Activated CD8-positive, alpha-beta T cell treated with anti-CD3 and anti-CD28 coated beads for 36 hours (primary cell): ENCODE results near the gene CDC25B. TPM values are rescaled to one million over a fixed set of nuclear protein-coding genes. Genes with fewer than 3 reads are reported as not detected.

Source experiments
- ATAC-seq: fragments of 200-7000 bp; cut with Tn5 transposase; one replicate; pipeline ENCODE4 v1.10.0; 2021; ENCODE audit warnings: mild to moderate bottlenecking, moderate library complexity
- CTCF ChIA-PET: fragments of 350-600 bp; sonication (Branson Sonifier 250); formaldehyde crosslinking; loops from one replicate; lab custom pipeline; 2021; ENCODE audit warnings: antibody characterized with exemption; lab: Charles Lee
- POLR2A ChIA-PET: fragments of 350-600 bp; sonication (Branson Sonifier 250); formaldehyde crosslinking; loops from one replicate; lab custom pipeline; 2021; ENCODE audit warnings: antibody characterized with exemption; lab: Charles Lee
- DNase-seq: peaks from one replicate; pipeline ENCODE4 v3.0.0-alpha.2; 2020
- H3K27ac Mint-ChIP-seq: one replicate; pipeline ENCODE4 v1.8.0; 2021; ENCODE audit warnings: mild to moderate bottlenecking, mixed read lengths
- H3K27me3 Mint-ChIP-seq: one replicate; pipeline ENCODE4 v1.8.0; 2021; ENCODE audit warnings: mixed read lengths
- H3K36me3 Mint-ChIP-seq: one replicate; pipeline ENCODE4 v1.8.0; 2021; ENCODE audit warnings: low read depth, mixed read lengths
- H3K4me1 Mint-ChIP-seq: one replicate; pipeline ENCODE4 v1.8.0; 2021; ENCODE audit warnings: low read depth, mixed read lengths
- H3K4me3 Mint-ChIP-seq: one replicate; pipeline ENCODE4 v1.8.0; 2021; ENCODE audit warnings: mild to moderate bottlenecking, moderate library complexity, mixed read lengths
- H3K9me3 Mint-ChIP-seq: one replicate; pipeline ENCODE4 v1.8.0; 2021; ENCODE audit warnings: mixed read lengths
- intact Hi-C: fragments of 100-400 bp; cut with micrococcal nuclease; formaldehyde crosslinking; loops from one replicate; pipeline ENCODE4 v1.10.0; 2022
- total RNA-seq, 2 experiments: library from RNA; stranded (reverse); gene quantifications; one replicate each; pipeline ENCODE4 v1.2.3, GENCODE V29; 2021
- TF ChIP-seq, protein P1 (sequence below): fragments of 200-600 bp; IDR thresholded peaks from one replicate; pipeline ENCODE4 v1.8.0; 2022; ENCODE audit warnings: antibody characterized with exemption, mild to moderate bottlenecking

The CDC25B gene
- total RNA-seq, 2 experiments from 2014 or later: 66.9 to 67.1 TPM

- Mint-ChIP-seq H3K36me3 (no peaks in the 10 kb centered on the region), H3K27me3 (no peaks in the 10 kb centered on the region), H3K27ac (peak overlapping the region; percentile 74), H3K9me3 (no peaks in the 10 kb centered on the region), H3K4me1 (peaks cover 56% of the 10 kb centered on the region), H3K4me3 (no peak overlapping the region)
- ATAC-seq: no peak
- ChIA-PET POLR2A (interaction anchor here (0.8 to 4.6 kb wide), 9 partner anchors 7 to 77 kb away, joined by 3 to 42 read pairs (median 4); partner anchors contain the start of genes ADISSP, AP5S1, CDC25B and CENPB), CTCF (interaction anchor here (0.9 to 4.5 kb wide), 6 partner anchors 13 to 64 kb away, joined by 3 to 25 read pairs (median 5); partner anchors contain the start of genes ADISSP, CDC25B and CENPB)
- intact Hi-C loops: no loop called here
- no peak for DNase-seq
- TF ChIP-seq, protein P1, sequence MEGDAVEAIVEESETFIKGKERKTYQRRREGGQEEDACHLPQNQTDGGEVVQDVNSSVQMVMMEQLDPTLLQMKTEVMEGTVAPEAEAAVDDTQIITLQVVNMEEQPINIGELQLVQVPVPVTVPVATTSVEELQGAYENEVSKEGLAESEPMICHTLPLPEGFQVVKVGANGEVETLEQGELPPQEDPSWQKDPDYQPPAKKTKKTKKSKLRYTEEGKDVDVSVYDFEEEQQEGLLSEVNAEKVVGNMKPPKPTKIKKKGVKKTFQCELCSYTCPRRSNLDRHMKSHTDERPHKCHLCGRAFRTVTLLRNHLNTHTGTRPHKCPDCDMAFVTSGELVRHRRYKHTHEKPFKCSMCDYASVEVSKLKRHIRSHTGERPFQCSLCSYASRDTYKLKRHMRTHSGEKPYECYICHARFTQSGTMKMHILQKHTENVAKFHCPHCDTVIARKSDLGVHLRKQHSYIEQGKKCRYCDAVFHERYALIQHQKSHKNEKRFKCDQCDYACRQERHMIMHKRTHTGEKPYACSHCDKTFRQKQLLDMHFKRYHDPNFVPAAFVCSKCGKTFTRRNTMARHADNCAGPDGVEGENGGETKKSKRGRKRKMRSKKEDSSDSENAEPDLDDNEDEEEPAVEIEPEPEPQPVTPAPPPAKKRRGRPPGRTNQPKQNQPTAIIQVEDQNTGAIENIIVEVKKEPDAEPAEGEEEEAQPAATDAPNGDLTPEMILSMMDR: no peak
Measured at GRCh38 chr20:3812975-3813847, 17.1 kb downstream of the CDC25B start.

DNA sequence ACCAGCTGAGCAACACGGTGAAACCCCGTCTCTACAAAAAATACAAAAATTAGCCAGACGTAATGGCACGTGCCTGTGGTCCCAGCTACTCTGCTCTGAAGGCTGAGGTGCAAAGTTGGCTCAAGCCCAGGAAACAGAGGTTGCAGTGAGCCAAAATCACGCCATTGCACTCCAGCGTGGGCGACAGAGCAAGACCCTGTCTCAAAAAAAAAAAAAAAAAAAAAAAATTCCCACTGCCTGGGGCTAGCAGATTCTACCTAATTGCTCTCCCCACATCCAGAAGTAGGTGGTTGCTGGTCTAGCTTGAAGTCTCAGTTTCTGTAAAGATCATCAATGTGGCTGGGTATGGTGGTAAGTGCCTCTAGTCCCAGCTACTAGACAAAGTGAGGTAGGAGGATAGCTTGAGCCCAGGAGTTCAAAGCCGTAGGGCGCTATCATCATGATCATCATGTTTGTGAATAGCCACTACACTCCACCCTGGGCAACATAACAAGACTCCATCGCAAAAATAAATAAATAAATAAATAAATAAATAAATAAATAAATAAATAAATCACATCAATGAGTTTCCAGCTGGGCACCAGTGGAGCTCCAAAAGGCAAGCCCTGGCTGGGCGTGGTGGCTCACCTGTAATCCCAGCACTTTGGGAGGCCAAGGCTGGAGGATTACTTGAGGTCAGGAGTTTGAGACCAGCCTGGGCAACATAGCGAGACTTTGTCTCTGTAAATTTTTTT lies 17.9 kb downstream of the CDC25B start:
- ChIA-PET CTCF (interaction anchor here (0.9 to 4.5 kb wide), 6 partner anchors 14 to 64 kb away, joined by 3 to 25 read pairs (median 5); partner anchors contain the start of genes ADISSP, CDC25B and CENPB), POLR2A (interaction anchor here (0.8 to 4.6 kb wide), 5 partner anchors 9 to 47 kb away, joined by 3 to 42 read pairs (median 4); partner anchors contain the start of genes ADISSP, CDC25B and CENPB)
- intact Hi-C loops: no loop called here
- DNase-seq (peak; percentile 80), ATAC-seq (peak; percentile 17)
- H3K9me3 Mint-ChIP-seq: no peaks in the 10 kb centered on the region
- H3K4me1 Mint-ChIP-seq: peaks cover 60% of the 10 kb centered on the region
- TF ChIP-seq, protein P1: no peak
- no peaks in the 10 kb centered on the region for H3K36me3 Mint-ChIP-seq
- H3K4me3 Mint-ChIP-seq: no peak overlapping the region
- peak overlapping the region; percentile 74 for H3K27ac Mint-ChIP-seq
- no peaks in the 10 kb centered on the region for H3K27me3 Mint-ChIP-seq

GRCh38 chr20:3814928-3815495 lies 18.9 kb downstream of the CDC25B start:
- intact Hi-C loops: no loop called here
- Mint-ChIP-seq H3K4me3 (no peak overlapping the region), H3K9me3 (no peaks in the 10 kb centered on the region), H3K4me1 (peaks cover 66% of the 10 kb centered on the region), H3K27me3 (no peaks in the 10 kb centered on the region), H3K36me3 (no peaks in the 10 kb centered on the region), H3K27ac (peak overlapping the region; percentile 52)
- ChIA-PET CTCF (interaction anchor here (0.9 to 4.5 kb wide), 4 partner anchors 25 to 47 kb away, joined by 3 to 25 read pairs (median 10); partner anchors contain the start of genes ADISSP and CENPB), POLR2A (interaction anchor here (1.0 to 2.6 kb wide), 5 partner anchors 10 to 37 kb away, joined by 3 to 15 read pairs (median 10); partner anchors contain the start of genes CDC25B and CENPB)
- TF ChIP-seq, protein P1: no peak
- ATAC-seq: no peak
- no peak for DNase-seq

- H3K27ac Mint-ChIP-seq: peak overlapping the region; percentile 86
- H3K36me3 Mint-ChIP-seq: no peaks in the 10 kb centered on the region
- ChIA-PET POLR2A (interaction anchor here (0.6 to 2.6 kb wide), 6 partner anchors 11 to 1368 kb away, joined by 3 to 15 read pairs (median 6); partner anchors contain the start of genes CDC25B and CENPB), CTCF (interaction anchor here (0.9 to 1.5 kb wide), 3 partner anchors 26 to 39 kb away, joined by 3 to 12 read pairs (median 3); partner anchors contain the start of gene CENPB)
- ATAC-seq (peak; percentile 20), DNase-seq (peak; percentile 75)
- peaks cover 62% of the 10 kb centered on the region for H3K4me1 Mint-ChIP-seq
- no peaks in the 10 kb centered on the region for H3K27me3 Mint-ChIP-seq
- H3K4me3 Mint-ChIP-seq: no peak overlapping the region
- intact Hi-C loops: no loop called here
- H3K9me3 Mint-ChIP-seq: no peaks in the 10 kb centered on the region
- TF ChIP-seq, protein P1: no peak
Measured at GRCh38 chr20:3815703-3816315, 19.7 kb downstream of the CDC25B start.
